HG03378 (cell line): ENCODE data around the gene ABCD2.
"Not testable (repeated sequence)": the region's sequence is repeated elsewhere in the genome, so short reads cannot be mapped to it uniquely, and the experiment has no call there.

Source experiments
- ATAC-seq: cut with Tn5 transposase; IDR thresholded peaks from one replicate; pipeline ENCODE4 v1.9.1; 2021; ENCODE audit warnings: mild to moderate bottlenecking, moderate library complexity; ENCODE audit not compliant: unreplicated experiment

The ABCD2 gene

DNA sequence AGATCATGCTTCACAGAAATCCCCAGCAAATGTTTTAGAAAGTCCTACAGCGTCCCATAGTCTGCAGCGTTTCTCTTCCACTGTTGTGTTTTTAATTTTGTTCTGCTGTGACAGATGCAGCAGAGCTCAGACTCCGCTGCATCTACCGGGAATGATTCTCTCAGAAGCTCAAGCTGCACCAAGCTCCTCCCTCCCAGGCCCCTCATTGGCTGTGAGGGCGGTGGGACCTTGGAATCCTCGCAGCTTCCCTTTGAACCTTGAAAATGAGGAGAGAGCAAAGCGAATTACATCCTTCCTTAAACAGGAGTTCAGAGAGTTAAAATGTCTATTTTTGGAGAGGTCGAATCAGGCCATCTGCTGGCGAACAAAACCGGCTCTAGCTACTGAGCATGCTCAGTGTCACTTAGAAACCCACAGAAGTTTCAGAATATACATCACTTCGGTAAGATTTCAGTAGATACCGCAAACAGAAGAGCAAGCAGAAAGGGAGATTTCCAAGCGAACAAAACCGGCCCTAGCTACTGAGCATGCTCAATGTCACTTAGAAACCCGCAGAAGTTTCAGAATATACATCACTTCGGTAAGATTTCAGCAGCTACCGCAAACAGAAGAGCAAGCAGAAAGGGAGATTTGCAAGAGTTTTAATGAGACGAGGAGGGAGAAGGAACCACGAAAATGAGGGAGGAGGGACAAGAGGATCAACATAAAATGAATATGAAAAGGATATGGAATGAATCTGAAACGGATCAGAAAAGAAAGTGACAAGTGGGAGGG, at the start of gene ABCD2:
ABCD2 (minus strand) TSS at position 144 of the 774 bp plus-strand sequence. CDS start 188 bp downstream, outside the sequence.
- peak; percentile 81 for ATAC-seq

- no peak for ATAC-seq
Observed at GRCh38 chr12:39660101-39660500, 40.5 kb upstream of the ABCD2 start.

- no peak for ATAC-seq
Observed at GRCh38 chr12:39647383-39647782, 27.8 kb upstream of the ABCD2 start.

DNA sequence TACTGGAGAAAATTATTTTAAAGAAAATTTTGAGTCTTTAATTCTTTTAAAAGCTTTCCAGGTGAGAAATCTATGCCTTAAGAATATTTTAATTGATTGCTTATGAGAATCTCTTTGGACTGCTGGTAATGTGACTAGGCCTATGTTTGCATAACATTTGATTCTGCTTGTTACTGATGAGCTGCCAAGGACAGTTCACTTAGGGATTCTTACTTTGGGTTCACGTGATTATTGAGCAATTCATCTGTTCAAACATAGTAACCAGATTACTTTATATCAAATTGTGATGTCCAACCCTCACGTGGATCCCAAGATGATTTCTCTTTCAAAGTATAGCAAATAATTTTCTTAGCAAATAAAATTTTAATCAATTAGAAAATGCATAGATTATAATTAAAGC, 27.4 kb upstream of the ABCD2 start:
- no peak for ATAC-seq

GRCh38 chr12:39643052-39643451, 23.4 kb upstream of the ABCD2 start:
- ATAC-seq, result no peak

- ATAC-seq, result no peak
Observed at GRCh38 chr12:39638840-39639239, 19.2 kb upstream of the ABCD2 start.

DNA sequence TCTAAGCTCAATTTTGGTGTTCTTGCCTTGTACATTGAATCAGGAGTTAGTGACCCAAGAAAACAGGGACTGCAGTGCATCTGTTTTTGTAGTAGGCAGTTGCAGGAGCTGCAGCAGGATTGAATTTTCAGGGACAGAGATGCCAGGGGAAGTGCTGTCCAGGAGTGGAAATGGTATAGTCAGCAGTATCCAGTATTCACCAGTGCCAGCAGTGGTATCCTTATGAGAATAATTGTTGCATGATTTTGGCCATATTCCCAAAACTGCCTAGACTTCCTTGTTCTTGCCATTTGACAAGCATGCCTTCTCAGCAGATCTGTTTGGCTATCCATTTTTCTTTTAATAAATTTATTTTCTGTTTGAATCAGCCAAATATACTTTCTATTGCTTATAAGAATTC, 18.6 kb upstream of the ABCD2 start:
- no peak for ATAC-seq

GRCh38 chr12:39632670-39633069, 13.1 kb upstream of the ABCD2 start:
- no peak for ATAC-seq

- peak; percentile 57 for ATAC-seq
Observed at GRCh38 chr12:39628836-39629235, 9.2 kb upstream of the ABCD2 start.

DNA sequence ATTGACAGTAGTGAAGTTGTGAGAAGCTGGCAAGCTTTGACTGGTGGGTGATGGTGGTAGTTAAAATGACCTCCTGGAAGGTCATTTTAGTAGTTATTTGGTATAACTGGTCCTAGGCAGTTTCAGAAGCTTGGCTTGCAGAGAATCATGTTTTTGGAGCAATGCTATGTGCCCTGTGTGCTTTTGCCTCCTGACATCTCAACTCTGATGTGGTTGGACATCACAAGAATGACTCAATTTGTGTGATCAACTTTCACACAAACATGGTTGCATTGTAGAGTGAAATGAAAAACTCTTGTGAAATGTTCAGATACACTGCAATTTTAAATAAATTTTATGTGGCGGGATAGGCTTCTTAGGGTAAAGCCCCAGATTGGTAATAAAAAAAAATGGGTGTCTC, 8.3 kb upstream of the ABCD2 start:
- ATAC-seq, result no peak

GRCh38 chr12:39626033-39626814, 6.6 kb upstream of the ABCD2 start:
- ATAC-seq, result no peak

GRCh38 chr12:39623919-39624318, 4.3 kb upstream of the ABCD2 start:
- no peak for ATAC-seq

- ATAC-seq, result not testable (repeated sequence)
Observed at GRCh38 chr12:39623160-39623559, 3.6 kb upstream of the ABCD2 start.

DNA sequence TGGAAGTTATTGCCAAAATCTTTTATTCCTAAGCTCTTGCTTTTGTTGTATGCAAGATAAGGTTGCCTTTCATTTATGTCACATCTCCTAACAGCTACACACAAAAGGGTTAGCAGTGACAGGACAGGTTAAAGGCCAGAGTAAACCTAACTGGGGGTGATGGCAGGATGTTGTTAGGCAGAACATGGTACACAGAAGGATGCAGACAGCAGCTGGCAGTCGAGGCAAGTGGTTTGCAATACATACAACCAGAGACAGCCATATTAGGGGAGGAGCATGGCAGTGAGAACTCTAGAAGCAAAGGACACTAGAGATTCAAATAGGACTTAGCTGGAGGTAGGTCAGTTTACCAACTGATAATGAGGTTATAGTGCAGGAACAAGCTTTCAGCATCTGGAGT, 2.7 kb upstream of the ABCD2 start:
- no peak for ATAC-seq

DNA sequence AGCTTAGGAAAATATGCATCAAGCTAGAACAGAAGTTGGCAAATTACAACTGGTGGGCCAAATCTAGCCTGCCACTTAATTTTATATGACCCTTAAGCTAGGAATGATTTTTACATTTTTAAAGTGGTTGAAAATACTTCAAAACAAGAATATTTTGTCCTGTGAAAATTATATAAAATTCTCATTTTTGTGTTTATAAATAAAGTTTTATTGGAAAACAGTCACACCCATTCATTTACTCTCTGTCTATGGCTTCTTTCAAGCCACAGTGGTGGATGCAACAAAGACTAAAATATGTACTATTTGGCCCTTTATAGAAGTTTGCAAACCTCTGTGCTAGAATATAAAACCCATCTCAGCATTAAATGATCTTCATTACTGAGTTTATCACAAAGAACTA, 2.1 kb upstream of the ABCD2 start:
- ATAC-seq, result no peak

- ATAC-seq, result peak; percentile 37
Observed at GRCh38 chr12:39620659-39621658, 1.4 kb upstream of the ABCD2 start.

DNA sequence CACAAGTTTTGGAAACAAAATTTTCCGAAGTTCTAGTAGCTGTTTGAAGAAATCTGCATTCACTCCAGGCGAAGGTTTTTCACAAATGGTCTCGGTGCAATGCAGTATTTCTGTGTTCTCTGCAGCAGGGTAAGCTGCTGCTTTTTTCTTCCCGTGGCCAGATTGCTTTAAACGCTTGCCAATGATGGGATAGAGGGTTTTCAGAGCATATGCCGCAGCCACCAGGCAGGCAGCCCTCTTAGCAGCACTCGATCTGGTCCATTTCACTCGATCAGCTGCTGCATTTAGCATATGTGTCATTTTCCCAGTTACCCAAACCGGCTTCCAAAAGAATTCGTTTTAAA, 315 bp downstream of the ABCD2 start:
- peak; percentile 9 for ATAC-seq

- no peak for ATAC-seq
Observed at GRCh38 chr12:39618701-39619100, 902 bp downstream of the ABCD2 start.

GRCh38 chr12:39617887-39618286, 1.7 kb downstream of the ABCD2 start:
- peak; percentile 14 for ATAC-seq

- ATAC-seq, result no peak
Observed at GRCh38 chr12:39616666-39617065, 2.9 kb downstream of the ABCD2 start.

GRCh38 chr12:39616251-39616650, 3.4 kb downstream of the ABCD2 start:
- ATAC-seq, result no peak
